ENCODE results near the gene DPP8.

DNA sequence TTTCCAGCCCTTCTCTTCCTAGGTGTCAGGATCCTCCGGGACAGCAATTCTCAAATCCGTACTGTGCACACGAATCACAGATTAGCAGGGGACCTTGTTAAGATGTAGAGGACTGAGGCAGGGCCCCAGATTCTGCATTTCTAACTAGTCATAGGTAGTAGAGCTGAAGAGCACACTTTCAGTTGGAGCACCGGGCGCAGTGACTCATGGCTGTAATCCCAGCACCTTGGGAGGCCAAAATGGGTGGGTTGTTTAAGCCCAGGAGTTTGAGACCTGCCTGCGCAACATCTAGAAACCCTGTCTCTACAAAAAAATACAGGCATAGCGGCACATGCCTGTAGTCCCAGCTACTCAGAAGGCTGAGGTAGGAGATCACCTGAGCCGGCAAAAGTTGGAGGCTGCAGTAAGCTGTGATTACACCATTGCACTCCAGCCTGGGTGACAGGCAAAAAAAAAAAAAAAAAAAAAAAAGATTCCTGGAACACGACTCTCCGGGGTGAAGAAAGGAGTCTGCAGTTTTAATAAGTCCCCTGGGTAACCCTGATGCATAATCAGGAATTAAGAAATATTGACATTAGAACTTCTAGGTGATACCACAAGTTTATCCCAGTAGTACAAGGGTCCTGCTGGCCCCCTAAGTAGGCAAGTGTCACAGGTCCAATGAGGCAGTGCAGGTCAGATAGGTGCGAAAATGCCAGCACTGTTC lies 118.3 kb downstream of the DPP8 start:
- TF ChIP-seq TCF12 (IDR thresholded peaks at IDR 0.05) (no peak), EZH2phosphoT487 (IDR thresholded peaks at IDR 0.05; ENCODE audit: borderline replicate concordance, low read depth) (no peak), SIN3A (IDR thresholded peaks at IDR 0.05; ENCODE audit: borderline replicate concordance, low read depth, low read length) (no peak)
- TF ChIP-seq, protein P1, sequence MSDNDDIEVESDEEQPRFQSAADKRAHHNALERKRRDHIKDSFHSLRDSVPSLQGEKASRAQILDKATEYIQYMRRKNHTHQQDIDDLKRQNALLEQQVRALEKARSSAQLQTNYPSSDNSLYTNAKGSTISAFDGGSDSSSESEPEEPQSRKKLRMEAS (IDR thresholded peaks at IDR 0.05; ENCODE audit: low read depth): no peak
- TF ChIP-seq, protein P2, sequence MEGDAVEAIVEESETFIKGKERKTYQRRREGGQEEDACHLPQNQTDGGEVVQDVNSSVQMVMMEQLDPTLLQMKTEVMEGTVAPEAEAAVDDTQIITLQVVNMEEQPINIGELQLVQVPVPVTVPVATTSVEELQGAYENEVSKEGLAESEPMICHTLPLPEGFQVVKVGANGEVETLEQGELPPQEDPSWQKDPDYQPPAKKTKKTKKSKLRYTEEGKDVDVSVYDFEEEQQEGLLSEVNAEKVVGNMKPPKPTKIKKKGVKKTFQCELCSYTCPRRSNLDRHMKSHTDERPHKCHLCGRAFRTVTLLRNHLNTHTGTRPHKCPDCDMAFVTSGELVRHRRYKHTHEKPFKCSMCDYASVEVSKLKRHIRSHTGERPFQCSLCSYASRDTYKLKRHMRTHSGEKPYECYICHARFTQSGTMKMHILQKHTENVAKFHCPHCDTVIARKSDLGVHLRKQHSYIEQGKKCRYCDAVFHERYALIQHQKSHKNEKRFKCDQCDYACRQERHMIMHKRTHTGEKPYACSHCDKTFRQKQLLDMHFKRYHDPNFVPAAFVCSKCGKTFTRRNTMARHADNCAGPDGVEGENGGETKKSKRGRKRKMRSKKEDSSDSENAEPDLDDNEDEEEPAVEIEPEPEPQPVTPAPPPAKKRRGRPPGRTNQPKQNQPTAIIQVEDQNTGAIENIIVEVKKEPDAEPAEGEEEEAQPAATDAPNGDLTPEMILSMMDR (IDR thresholded peaks at IDR 0.05): no peak
- TF ChIP-seq, protein P3, sequence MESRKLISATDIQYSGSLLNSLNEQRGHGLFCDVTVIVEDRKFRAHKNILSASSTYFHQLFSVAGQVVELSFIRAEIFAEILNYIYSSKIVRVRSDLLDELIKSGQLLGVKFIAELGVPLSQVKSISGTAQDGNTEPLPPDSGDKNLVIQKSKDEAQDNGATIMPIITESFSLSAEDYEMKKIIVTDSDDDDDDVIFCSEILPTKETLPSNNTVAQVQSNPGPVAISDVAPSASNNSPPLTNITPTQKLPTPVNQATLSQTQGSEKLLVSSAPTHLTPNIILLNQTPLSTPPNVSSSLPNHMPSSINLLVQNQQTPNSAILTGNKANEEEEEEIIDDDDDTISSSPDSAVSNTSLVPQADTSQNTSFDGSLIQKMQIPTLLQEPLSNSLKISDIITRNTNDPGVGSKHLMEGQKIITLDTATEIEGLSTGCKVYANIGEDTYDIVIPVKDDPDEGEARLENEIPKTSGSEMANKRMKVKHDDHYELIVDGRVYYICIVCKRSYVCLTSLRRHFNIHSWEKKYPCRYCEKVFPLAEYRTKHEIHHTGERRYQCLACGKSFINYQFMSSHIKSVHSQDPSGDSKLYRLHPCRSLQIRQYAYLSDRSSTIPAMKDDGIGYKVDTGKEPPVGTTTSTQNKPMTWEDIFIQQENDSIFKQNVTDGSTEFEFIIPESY (IDR thresholded peaks at IDR 0.05; ENCODE audit: borderline replicate concordance, low read depth): no peak
